Glomerular visceral epithelial cell (primary cell): ENCODE results near the gene CAVIN1.
A peak's percentile ranks its signal among the peaks of the same experiment; 100 is the strongest.
"Not testable (repeated sequence)": the region's sequence is repeated elsewhere in the genome, so short reads cannot be mapped to it uniquely, and the experiment has no call there.

Experiments
- DNase-seq: peaks from one replicate; pipeline ENCODE4 v3.0.0-alpha.2; 2016; ENCODE audit errors: extremely low spot score

CAVIN1 gene

DNA sequence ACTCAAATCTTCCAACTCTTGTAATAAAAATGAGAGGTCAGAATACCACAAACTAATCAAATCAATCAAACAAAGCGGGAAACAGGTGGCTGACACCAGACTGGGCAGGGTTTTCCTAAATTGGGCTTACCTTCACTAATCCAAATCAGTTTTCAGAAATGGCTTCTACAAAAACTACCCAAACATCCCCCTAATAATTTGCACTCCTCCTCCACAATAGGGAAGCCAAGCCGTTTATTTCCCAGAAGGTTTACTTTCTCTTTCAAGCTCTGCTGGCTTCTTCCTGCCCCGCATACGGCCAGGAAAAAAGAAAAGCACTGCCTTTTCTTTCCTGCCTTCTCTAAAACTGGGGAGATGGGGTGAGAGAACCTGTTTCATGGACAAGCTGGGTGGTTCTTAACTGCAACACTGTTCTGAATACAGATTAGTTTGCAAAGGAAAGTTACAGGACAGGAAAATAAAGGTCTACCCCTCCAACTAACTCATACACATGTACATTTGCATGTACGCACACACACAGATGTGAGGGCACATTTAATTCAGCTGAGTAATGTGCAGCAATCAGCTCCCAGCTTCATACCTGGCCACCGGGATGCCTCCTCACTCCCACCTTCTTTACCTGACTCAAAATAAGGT is 44.0 kb downstream of the CAVIN1 start:
- peak; percentile 57 for DNase-seq

- DNase-seq, result no peak
Observed at GRCh38 chr17:42378359-42378958, 44.6 kb downstream of the CAVIN1 start.

GRCh38 chr17:42373896-42374295 is 49.2 kb downstream of the CAVIN1 start:
- DNase-seq, result no peak

- no peak for DNase-seq
Observed at GRCh38 chr17:42372142-42372541, 50.9 kb downstream of the CAVIN1 start.

- DNase-seq, result not testable (repeated sequence)
Observed at GRCh38 chr17:42368797-42369561, 54.1 kb downstream of the CAVIN1 start.

DNA sequence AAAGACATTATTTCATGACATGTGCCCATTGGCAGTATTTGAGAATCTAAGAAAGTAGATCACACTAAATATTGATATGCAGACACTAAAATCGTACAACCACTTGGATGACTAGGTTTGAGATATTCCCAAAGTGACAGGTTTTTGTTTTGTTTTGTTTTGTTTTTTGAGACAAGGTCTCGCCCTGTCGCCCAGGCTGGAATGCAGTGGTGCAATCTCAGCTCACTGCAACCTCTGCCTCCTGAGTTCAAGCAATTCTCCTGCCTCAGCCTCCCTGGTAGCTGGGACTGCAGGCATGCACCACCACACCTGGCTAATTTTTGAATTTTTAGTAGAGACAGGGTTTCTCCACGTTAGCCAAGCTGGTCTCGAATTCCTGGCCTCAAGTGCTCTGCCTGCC is 54.7 kb downstream of the CAVIN1 start:
- not testable (repeated sequence) for DNase-seq

DNA sequence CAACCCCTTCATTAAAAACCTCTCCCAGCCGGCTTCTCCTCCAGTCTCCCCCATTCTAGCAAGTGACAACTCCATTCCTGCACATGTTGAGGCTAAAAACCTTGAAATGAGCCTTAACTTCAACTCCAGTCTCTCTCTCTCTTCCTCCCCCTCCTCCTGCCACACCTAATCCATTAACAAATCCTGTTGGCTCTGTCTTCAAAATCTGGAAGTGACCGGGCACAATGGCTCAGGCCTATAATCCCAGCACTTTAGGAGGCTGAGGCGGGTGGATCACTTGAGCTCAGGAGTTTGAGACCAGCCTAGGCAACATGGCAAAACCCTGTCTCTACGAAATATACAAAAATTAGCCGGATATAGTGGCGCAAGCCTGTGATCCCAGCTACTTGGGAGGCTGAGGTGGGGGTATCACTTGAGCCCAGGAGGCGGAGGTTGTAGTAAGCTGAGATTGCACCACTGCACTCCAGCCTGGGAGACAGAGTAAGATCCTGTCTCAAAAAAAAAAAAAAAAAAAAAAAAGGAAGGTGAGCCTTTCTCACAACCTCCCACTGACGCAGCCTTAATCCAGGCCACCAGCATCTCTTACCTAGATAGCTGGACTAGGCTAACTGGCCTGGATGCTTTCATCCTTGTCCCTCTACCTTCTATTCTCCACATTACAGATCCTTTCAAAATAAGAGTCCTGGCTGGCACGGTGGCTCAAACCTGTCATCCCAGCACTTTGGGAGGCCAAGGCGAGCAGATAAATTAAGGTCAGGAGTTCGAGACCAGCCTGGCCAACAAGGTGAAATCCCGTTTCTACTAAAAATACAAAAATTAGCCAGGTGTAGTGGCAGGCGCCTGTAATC is 56.7 kb downstream of the CAVIN1 start:
- not testable (repeated sequence) for DNase-seq

- peak; percentile 82 for DNase-seq
Observed at GRCh38 chr17:42365136-42365535, 57.9 kb downstream of the CAVIN1 start.

DNA sequence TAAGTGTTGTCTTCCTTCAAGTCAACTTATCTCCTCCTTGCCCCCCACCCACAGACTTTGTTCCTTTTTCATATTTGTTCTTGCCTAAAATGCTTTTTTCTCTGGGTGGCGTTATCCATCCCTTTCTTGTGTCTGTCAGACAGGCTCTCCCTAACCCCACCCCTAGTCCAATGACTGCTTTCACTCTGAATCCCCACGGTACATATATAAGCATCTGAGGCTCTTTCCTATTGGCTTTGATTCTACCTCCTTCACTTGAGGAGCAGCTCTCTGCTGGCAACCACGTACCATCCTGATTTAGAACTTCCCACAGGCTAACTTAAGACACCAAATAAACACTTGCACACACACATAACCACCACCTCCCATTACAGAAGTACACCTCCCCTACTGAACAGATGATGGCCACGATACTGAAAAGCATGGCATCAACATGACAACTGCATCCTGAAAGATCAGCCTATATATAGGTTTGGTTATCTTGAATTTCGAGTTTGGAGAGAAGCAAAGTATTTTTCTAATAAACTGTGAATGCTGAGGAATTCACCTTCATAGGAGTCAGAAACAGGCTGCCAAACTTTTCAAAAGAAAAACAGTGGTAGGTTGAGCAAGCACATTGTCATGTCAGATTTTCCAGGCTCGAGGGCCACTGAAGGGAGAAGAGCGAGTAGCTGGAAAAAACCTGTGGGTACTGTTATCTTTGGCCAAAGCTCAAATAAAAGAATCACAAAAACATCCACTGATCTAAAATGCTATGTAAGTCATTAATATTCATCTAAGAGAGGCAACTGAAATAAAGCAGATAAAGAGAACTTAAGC is 59.1 kb downstream of the CAVIN1 start:
- DNase-seq, result no peak

GRCh38 chr17:42363231-42363630 is 59.8 kb downstream of the CAVIN1 start:
- DNase-seq, result no peak

DNA sequence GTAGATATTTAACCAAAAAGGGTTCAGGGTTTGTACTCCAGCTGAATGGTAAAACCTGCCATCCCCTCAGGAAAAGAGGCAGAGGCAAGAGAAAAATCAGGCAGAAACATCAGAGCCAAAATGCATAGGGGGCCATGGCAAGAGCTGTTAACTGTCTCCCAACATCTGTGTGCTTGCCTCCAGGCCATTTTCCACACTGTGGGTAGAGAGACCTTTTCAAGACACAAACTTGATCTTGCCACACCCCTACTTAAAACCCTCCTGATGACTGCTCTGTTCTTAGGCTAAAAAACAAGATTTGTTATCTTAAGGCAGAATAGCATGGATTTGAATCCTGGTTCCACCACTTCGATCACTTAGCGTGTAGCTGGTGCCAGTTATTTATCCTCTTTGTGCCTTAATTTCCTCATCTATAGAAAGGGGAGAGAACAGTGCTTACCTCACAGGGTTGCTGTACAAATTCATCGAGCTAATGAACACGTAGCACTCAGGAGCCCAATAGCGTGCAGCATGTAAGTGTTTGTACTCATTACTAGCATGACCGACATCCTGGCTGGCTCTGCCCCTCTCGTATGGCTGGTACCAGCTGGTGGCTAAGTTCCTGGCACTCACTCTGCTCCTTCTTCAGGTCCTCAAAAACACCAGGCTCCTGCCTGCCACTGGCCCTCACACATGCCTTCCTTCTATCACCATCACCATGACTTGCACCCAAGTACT is 60.7 kb downstream of the CAVIN1 start:
- no peak for DNase-seq

- no peak for DNase-seq
Observed at GRCh38 chr17:42361781-42362186, 61.3 kb downstream of the CAVIN1 start.

- DNase-seq, result peak; percentile 66
Observed at GRCh38 chr17:42360388-42360787, 62.7 kb downstream of the CAVIN1 start.

DNA sequence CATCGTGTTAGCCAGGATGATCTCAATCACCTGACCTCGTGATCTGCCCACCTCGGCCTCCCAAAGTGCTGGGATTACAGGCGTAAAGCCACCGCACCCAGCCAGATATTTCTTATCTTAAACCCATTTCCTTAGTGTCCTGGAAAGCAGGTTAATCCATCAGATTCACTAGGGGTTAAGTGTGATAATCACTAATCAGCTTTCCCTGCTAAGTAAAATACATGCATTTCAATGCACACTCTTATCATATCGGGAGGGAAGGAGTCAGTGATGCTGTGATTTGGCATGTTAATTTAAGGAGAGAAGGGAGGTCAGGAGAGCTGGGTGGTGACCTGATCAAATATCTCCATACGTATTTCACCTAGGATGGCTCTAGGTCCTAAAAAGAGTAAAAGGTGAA is 63.9 kb downstream of the CAVIN1 start:
- DNase-seq, result no peak

DNA sequence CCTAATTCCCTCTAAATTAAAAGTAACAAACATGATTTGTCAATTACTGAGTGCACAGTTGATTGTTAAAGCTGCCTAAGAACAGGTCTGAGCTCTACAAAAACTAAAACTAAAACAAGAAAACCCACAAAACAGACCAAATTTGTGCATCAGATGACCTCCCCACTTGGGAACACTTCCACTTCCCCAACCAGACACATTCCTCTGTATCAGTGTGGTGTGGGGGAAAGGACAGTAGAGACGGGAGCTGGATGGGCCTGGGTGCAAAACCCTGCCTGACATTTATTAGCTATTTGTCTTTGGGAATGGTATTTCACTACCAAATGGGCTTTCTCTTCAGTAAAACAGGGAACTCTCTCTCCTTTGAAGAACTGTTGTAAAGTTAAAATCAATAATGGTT is 64.6 kb downstream of the CAVIN1 start:
- DNase-seq, result no peak

DNA sequence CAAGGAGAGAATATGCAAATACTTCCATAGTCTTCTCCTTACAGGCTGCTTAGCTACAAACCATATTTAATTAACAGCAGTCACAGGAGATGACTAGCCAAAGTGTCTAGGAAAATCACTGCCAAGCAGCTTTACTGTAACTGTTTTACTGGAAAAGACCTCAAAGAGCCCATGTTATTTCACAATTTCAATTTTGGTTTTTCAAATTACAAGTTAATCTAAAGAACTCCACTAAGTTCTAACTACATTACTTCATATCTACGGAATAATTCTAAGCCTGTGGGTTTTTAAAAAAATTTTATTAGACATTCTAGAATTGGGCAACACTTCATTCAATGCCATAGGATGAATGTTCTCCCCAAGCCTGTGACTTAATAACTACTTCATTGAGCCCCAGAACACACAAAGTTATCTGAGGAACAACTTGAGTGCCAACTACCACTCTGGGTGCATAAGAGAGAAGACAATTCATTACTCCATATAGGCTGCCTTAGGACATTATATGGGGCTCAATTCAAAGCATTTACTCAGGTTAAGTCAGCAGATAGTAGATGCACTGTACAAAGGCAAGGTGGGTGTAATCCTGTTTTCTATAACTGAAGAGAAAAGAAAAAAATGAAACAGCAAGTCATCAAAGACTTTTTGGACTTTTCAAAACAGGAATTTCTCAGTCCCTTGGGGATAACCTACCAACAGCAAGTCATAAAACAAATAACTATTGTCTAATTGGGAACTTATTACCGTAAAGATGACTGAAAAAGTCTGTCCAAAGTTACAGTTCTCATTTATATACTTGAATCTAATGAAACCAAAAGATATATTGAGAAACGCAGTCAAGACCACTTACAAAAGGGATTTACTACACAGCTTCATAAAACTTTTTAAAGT is 67.9 kb downstream of the CAVIN1 start:
- no peak for DNase-seq
